Skeletal muscle satellite cell (primary cell): Measurements from ENCODE around the gene TRABD.

ENCODE experiments used
- H3K27me3 ChIP-seq: 2 replicates; pipeline ENCODE4 v1.7.0; 2013; ENCODE audit warnings: low read length; ENCODE audit not compliant: control insufficient read depth, insufficient read depth
- H3K36me3 ChIP-seq: 2 replicates; pipeline ENCODE4 v1.7.0; 2013; ENCODE audit warnings: mild to moderate bottlenecking, control low read depth, low read length; ENCODE audit not compliant: insufficient read depth
- H3K4me1 ChIP-seq: 2 replicates; pipeline ENCODE4 v1.7.0; 2013; ENCODE audit warnings: low read length; ENCODE audit not compliant: control insufficient read depth, insufficient read depth
- H3K4me2 ChIP-seq: 2 replicates; pipeline ENCODE4 v1.7.0; 2013; ENCODE audit warnings: mild to moderate bottlenecking, low read length
- H3K4me3 ChIP-seq: 2 replicates; pipeline ENCODE4 v1.7.0; 2013; ENCODE audit warnings: low read length
- H3K9ac ChIP-seq: 2 replicates; pipeline ENCODE4 v1.7.0; 2013; ENCODE audit warnings: mild to moderate bottlenecking, low read depth, low read length, moderate library complexity
- H3K9me3 ChIP-seq: replicated peaks from 2 replicates; pipeline ENCODE4 v1.7.0; 2013; ENCODE audit warnings: mild to moderate bottlenecking, control low read depth, low read length

Gene TRABD

GRCh38 chr22:50194037-50194805 lies 8.5 kb downstream of the TRABD start:
- H3K27me3 ChIP-seq = no peaks in the 10 kb centered on the region
- H3K4me2 ChIP-seq = no peak overlapping the region
- no peak overlapping the region for H3K4me3 ChIP-seq
- peaks cover 24% of the 10 kb centered on the region for H3K36me3 ChIP-seq
- H3K4me1 ChIP-seq = peaks cover 17% of the 10 kb centered on the region
- no peak overlapping the region for H3K9ac ChIP-seq
- H3K9me3 ChIP-seq = no peaks in the 10 kb centered on the region

GRCh38 chr22:50196256-50196655 lies 10.5 kb downstream of the TRABD start:
- peaks cover 24% of the 10 kb centered on the region for H3K36me3 ChIP-seq
- no peak overlapping the region for H3K4me2 ChIP-seq
- no peaks in the 10 kb centered on the region for H3K27me3 ChIP-seq
- H3K9ac ChIP-seq = no peak overlapping the region
- peaks cover 6% of the 10 kb centered on the region for H3K4me1 ChIP-seq
- no peak overlapping the region for H3K4me3 ChIP-seq
- H3K9me3 ChIP-seq = no peaks in the 10 kb centered on the region

- H3K27me3 ChIP-seq = no peaks in the 10 kb centered on the region
- peaks cover 10% of the 10 kb centered on the region for H3K4me1 ChIP-seq
- H3K9me3 ChIP-seq = no peaks in the 10 kb centered on the region
- H3K36me3 ChIP-seq = peaks cover 24% of the 10 kb centered on the region
- H3K4me2 ChIP-seq = no peak overlapping the region
- no peak overlapping the region for H3K4me3 ChIP-seq
- H3K9ac ChIP-seq = no peak overlapping the region
These were observed 11.5 kb downstream of the TRABD start for GRCh38 chr22:50197000-50197800.

GRCh38 chr22:50197856-50198623 lies 12.3 kb downstream of the TRABD start:
- no peaks in the 10 kb centered on the region for H3K27me3 ChIP-seq
- no peaks in the 10 kb centered on the region for H3K9me3 ChIP-seq
- no peak overlapping the region for H3K4me3 ChIP-seq
- H3K9ac ChIP-seq = no peak overlapping the region
- H3K4me2 ChIP-seq = no peak overlapping the region
- peaks cover 12% of the 10 kb centered on the region for H3K4me1 ChIP-seq
- H3K36me3 ChIP-seq = peaks cover 27% of the 10 kb centered on the region

GRCh38 chr22:50198624-50199017 lies 12.9 kb downstream of the TRABD start:
- Histone ChIP-seq H3K27me3 (no peaks in the 10 kb centered on the region), H3K4me1 (peaks cover 12% of the 10 kb centered on the region), H3K4me3 (no peak overlapping the region), H3K4me2 (no peak overlapping the region), H3K9me3 (no peaks in the 10 kb centered on the region), H3K9ac (no peak overlapping the region), H3K36me3 (peaks cover 31% of the 10 kb centered on the region)

GRCh38 chr22:50199251-50199721 lies 13.6 kb downstream of the TRABD start:
- no peaks in the 10 kb centered on the region for H3K27me3 ChIP-seq
- H3K9ac ChIP-seq = peak overlapping the region; percentile 93
- no peaks in the 10 kb centered on the region for H3K9me3 ChIP-seq
- peak overlapping the region; percentile 99 for H3K4me2 ChIP-seq
- no peak overlapping the region for H3K4me3 ChIP-seq
- H3K4me1 ChIP-seq = peaks cover 12% of the 10 kb centered on the region
- H3K36me3 ChIP-seq = peaks cover 28% of the 10 kb centered on the region

- Histone ChIP-seq H3K4me2 (peak overlapping the region; percentile 99), H3K27me3 (no peaks in the 10 kb centered on the region), H3K9me3 (no peaks in the 10 kb centered on the region), H3K9ac (peak overlapping the region; percentile 93), H3K36me3 (peaks cover 21% of the 10 kb centered on the region), H3K4me3 (peak overlapping the region; percentile 95), H3K4me1 (peaks cover 12% of the 10 kb centered on the region)
These were observed 14.2 kb downstream of the TRABD start for GRCh38 chr22:50199829-50200460.

GRCh38 chr22:50200461-50201190 lies 14.9 kb downstream of the TRABD start, which contains the start of gene SELENOO:
Gene SELENOO, plus strand, starts transcription at chr22:50201011. Its CDS starts 26 bp downstream, at chr22:50201037.
- Histone ChIP-seq H3K9me3 (no peaks in the 10 kb centered on the region), H3K36me3 (peaks cover 20% of the 10 kb centered on the region), H3K4me3 (peak within 1 kb of the TSS; percentile 95)

GRCh38 chr22:50201191-50202129 lies 15.7 kb downstream of the TRABD start:
- Histone ChIP-seq H3K4me3 (peak overlapping the region; percentile 95), H3K4me2 (peak overlapping the region; percentile 99), H3K27me3 (no peaks in the 10 kb centered on the region), H3K9ac (peak overlapping the region; percentile 93), H3K36me3 (peaks cover 29% of the 10 kb centered on the region), H3K9me3 (no peaks in the 10 kb centered on the region), H3K4me1 (peaks cover 16% of the 10 kb centered on the region)

More at GRCh38 chr22:50200461-50201190, 14.9 kb downstream of the TRABD start, which contains the start of gene SELENOO:
- Histone ChIP-seq H3K27me3 (no peaks in the 10 kb centered on the region), H3K9ac (peak within 1 kb of the TSS; percentile 93), H3K4me2 (peak within 1 kb of the TSS; percentile 99), H3K4me1 (peaks cover 12% of the 10 kb centered on the region)
